GM12892 (cell line): ENCODE measurements around the gene ITGB5.
A peak's percentile ranks its signal among the peaks of the same experiment; 100 is the strongest.

Source experiments
- DNase-seq: peaks from one replicate; pipeline ENCODE4 v3.0.0; 2011; ENCODE audit not compliant: insufficient read length
- FAIRE-seq: peaks from 2 replicates; lab custom pipeline; 2011; peaks lifted over from hg19 to GRCh38; lab: Jason Lieb, UNC
- POLR2A ChIP-seq: IDR thresholded peaks from 2 replicates; pipeline ENCODE4 v1.6.1; 2011; ENCODE audit warnings: low read depth, low read length, control low read depth
- POLR2AphosphoS5 ChIP-seq: IDR thresholded peaks from 2 replicates; pipeline ENCODE4 v1.6.1; 2011; ENCODE audit warnings: low read depth, low read length, control low read depth
- TAF1 ChIP-seq: IDR thresholded peaks from 2 replicates; pipeline ENCODE4 v1.6.1; 2011; ENCODE audit warnings: low read depth, mild to moderate bottlenecking, control low read depth, low read length, borderline replicate concordance

The ITGB5 gene

DNA sequence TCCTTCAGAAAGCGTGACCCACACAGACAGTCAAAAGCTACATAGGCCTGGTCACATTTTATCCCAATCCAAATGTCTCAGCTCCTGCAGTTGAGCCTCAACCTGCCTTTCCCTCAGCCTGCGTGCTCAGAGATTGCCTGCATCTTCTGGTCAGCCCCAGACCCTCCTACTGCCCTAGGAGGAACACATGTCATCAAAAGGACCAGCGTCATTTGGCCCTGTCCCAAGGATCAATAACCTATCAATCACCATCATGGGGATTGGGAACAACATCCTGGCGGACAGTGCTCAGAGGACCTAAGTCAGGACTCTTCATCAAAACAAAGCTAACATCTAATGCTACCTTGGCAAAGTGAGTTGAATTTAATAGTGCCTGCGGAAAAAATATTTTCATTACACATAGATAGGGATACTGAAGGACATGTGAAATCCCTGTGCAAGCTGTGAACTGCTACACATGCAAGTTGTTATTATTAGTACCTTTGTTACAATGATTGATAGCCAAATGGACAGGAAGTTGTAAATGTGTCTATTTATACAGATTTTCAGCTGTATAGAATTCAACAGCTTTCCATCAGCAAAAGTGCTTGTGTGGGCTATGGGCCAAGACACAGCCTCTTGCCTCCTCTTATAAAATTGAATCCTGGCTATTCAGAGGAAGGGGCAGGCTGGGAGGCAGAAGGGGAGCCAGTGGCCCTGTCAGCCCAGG lies 109.2 kb downstream of the ITGB5 start:
- FAIRE-seq (no peak), DNase-seq (no peak)
- TF ChIP-seq POLR2A (no peak), POLR2AphosphoS5 (no peak), TAF1 (no peak)

DNA sequence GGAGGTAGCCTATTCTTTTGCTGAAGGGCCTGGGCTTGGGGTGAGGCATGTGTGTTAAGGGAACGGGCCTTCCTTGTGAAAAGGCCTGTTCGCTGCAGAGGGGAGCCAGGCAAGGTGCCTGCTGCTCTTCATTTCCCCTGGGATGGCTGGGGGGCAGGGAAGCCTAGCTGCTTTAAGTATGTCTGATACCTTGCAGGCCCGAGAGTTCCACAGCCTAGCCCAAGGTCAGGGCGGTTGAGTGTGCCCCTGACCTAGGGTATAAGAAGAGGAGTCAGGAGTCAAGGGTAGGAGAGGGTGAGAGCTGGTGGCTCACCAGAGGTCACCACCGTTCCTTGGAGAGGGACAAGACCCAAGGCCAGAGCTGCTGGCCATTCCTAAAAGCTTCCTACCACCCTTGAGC lies 110.3 kb downstream of the ITGB5 start:
- no peak for TF ChIP-seq POLR2A
- no peak for TF ChIP-seq TAF1
- TF ChIP-seq POLR2AphosphoS5, result no peak
- DNase-seq (no peak), FAIRE-seq (no peak)

DNA sequence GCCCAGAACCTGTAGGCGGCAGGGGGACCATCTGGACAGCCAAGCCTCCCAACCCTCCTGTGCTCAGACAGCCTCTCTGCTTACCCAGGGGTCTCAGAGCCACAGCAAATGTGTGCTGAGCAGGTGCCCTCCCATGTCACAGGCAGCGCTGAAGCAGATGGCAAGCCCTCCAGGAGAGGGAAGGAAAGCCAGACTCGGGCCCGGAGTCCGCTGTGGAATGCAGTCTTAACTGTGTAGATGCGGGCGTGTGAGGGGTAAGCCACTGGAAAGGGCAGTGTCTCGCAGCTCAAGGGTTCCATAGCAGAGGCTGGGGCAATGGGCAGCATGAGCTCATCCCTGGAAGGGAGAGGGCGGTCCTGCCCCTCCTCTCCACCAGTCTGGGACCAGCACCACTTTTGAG lies 111.3 kb downstream of the ITGB5 start:
- no peak for TF ChIP-seq TAF1
- TF ChIP-seq POLR2AphosphoS5, result no peak
- no peak for FAIRE-seq
- no peak for DNase-seq

- DNase-seq (no peak), FAIRE-seq (no peak)
- no peak for TF ChIP-seq TAF1
- TF ChIP-seq POLR2AphosphoS5, result no peak
- no peak for TF ChIP-seq POLR2A
Measured at GRCh38 chr3:124774841-124775402, 112.2 kb downstream of the ITGB5 start.

DNA sequence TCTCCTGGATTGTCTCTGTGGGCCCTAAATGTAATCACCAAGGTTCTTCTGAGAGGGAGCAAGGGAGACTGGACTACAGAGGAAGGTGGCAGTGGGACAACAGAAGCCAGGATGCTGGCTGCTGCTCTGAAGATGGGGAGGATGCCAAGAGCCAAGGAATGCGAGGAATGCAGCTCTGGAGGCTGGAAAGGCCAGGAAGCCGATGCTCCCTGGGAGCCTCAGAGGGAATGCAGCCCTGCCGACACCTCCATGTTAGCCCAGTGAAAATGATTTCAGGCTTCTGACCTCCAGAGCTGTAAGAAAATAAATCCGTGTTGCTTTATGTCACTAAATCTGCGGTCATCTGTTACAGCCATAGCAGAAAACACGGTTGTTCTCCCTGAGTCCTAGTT lies 112.8 kb downstream of the ITGB5 start:
- FAIRE-seq, result no peak
- TF ChIP-seq POLR2A (no peak), TAF1 (no peak), POLR2AphosphoS5 (no peak)
- DNase-seq, result no peak

DNA sequence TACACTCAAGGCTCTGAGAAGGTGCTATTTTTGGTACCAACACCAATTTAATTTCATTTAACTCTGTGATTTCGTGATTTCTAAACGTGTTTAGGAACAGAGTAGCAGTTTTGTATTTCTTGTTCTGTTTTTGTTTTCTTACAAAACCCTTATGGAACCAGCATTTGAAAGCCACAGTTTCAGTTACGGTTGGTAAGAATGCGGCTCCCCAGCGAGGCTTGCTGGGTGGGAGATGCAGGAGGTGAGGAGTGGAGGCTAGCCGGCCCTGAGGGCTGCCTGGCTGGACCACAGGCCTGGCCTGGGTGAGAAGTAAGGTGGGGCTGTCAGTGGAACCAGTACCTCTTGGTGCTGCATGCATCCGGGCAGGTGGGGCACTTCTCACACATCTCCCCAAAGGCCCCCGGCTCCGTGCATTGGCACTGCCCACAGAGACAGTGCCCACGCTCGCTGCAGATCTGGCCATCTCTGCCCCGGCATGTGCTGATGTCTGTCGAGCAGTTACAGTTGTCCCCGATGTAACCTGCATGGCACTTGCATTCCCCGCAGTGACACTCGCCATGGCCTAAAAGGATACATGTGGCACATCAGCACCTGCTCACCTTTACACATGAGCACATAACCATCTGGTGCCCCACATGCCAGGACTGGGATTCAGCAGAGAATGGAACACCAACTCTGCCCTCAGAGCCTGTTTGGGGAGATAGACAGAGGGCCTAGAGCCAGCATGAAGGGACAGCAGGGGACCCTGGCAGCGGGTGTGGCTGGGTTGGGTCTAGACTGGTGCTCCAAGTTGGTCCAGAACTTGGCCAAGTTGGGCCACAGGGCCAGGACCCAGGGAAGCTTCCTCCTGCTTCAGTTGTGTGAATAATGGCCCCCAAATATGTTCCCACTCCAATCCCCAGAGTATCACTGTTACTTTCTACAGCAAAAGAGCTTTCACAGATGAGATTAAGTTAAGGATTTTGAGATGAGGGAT lies 113.5 kb downstream of the ITGB5 start:
- no peak for DNase-seq
- TF ChIP-seq TAF1 (no peak), POLR2A (no peak), POLR2AphosphoS5 (no peak)
- no peak for FAIRE-seq

DNA sequence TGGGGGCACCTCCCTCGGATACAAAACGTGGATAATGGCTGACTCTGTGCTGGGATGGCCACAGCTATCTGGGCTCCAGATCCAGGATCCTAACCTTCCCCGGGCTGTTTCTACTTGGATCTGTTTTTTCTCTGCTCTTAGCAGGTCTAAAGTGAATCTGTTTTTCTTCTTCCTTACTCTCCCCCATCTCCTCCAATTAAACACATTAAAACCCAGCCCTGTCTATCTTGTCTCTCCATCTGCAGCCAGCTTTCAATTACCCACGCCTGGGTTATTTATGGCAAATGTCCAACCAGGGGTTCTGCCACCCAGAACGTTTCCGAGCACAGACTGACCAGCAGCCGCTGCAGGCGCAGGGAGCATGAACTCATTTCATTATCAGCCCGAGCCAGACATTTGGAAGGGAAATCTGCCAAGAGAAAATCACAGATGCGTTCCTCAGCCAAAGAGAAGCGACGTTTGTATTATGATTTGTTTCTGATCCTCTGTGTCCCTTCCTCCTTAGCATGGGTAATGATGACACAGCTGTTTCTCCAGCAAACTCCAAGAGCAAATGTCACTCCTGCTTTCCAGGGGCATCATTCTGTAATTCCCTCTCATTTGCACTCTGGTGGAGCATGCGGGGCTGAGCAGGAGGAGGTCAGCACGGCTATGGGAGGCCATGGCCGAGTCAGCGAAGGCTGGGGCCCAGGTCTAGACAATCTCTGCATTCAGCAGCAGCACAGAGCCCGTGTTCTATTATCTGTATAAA lies 114.9 kb downstream of the ITGB5 start:
- DNase-seq (no peak), FAIRE-seq (peak; percentile 33)
- TF ChIP-seq TAF1, result no peak
- no peak for TF ChIP-seq POLR2A
- no peak for TF ChIP-seq POLR2AphosphoS5

DNA sequence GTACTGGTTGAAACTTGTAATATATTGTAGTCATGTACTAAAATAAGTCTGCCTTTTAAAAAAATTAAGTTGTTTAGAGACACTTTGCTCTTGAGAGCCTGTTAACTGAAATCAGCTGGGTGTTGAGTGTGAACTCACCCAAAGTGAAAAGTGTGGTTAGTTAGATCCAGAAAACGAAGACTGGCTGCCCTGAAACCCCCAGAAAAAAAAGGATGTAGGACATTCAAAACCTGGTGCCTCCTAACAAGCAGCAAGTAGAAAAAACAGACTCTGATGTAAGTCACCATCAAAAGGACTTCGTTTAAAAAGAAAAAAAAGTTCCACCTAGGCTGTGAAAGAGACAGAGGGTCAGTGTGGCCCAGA lies 116.1 kb downstream of the ITGB5 start:
- no peak for TF ChIP-seq TAF1
- no peak for TF ChIP-seq POLR2A
- no peak for TF ChIP-seq POLR2AphosphoS5
- FAIRE-seq, result no peak
- DNase-seq, result no peak

GRCh38 chr3:124770336-124771082 lies 116.7 kb downstream of the ITGB5 start:
- no peak for TF ChIP-seq POLR2A
- no peak for TF ChIP-seq POLR2AphosphoS5
- no peak for TF ChIP-seq TAF1
- FAIRE-seq, result no peak
- DNase-seq, result no peak

GRCh38 chr3:124769462-124769861 lies 117.7 kb downstream of the ITGB5 start:
- DNase-seq (no peak), FAIRE-seq (no peak)
- TF ChIP-seq POLR2AphosphoS5 (no peak), TAF1 (no peak), POLR2A (no peak)
